Kidney epithelial cell (primary cell): ENCODE results near the gene HPS4. TPM values are rescaled to one million over a fixed set of nuclear protein-coding genes. Genes with fewer than 3 reads are reported as not detected.

ENCODE experiments used
- DNase-seq: peaks from one replicate; pipeline ENCODE4 v3.0.0-alpha.2; 2010; ENCODE audit warnings: low read depth
- H3K27me3 ChIP-seq: 2 replicates; pipeline ENCODE4 v1.6.0; 2011; ENCODE audit warnings: low read length; ENCODE audit not compliant: control insufficient read depth, insufficient read depth
- H3K36me3 ChIP-seq: 2 replicates; pipeline ENCODE4 v1.5.1; 2011; ENCODE audit warnings: low read length; ENCODE audit not compliant: control insufficient read depth, insufficient read depth
- H3K4me3 ChIP-seq: 2 replicates; pipeline ENCODE4 v1.5.1; 2011; ENCODE audit warnings: low read depth, mild to moderate bottlenecking, control low read depth, low read length
- CTCF ChIP-seq: IDR thresholded peaks from 2 replicates; pipeline ENCODE4 v1.5.1; 2011; ENCODE audit warnings: mild to moderate bottlenecking, moderate library complexity, low read length, control low read depth, inconsistent platforms; ENCODE audit not compliant: insufficient read depth, poor library complexity, severe bottlenecking
- total RNA-seq: library from RNA; depleted of rRNA; stranded (reverse); fragments of >200 nt; gene quantifications from 2 replicates; pipeline ENCODE4 v1.2.3, GENCODE V29; 2015

Gene HPS4
- total RNA-seq, 1 donor from 2014 or later, result 43.9 TPM

GRCh38 chr22:26448941-26449340 is 34.6 kb downstream of the HPS4 start:
- no peak for DNase-seq
- H3K27me3 ChIP-seq, result no peaks in the 10 kb centered on the region
- no peak overlapping the region for H3K4me3 ChIP-seq
- H3K36me3 ChIP-seq, result no peaks in the 10 kb centered on the region
- TF ChIP-seq CTCF, result no peak

- Histone ChIP-seq H3K27me3 (no peaks in the 10 kb centered on the region), H3K36me3 (no peaks in the 10 kb centered on the region), H3K4me3 (no peak overlapping the region)
- no peak for DNase-seq
- no peak for TF ChIP-seq CTCF
Measured at GRCh38 chr22:26448334-26448733, 35.2 kb downstream of the HPS4 start.

- Histone ChIP-seq H3K4me3 (no peak overlapping the region), H3K27me3 (no peaks in the 10 kb centered on the region), H3K36me3 (no peaks in the 10 kb centered on the region)
- TF ChIP-seq CTCF, result no peak
- DNase-seq, result no peak
Measured at GRCh38 chr22:26447584-26448329, 35.8 kb downstream of the HPS4 start.

GRCh38 chr22:26446808-26447515 is 36.6 kb downstream of the HPS4 start:
- no peak for DNase-seq
- TF ChIP-seq CTCF, result no peak
- Histone ChIP-seq H3K4me3 (no peak overlapping the region), H3K36me3 (no peaks in the 10 kb centered on the region), H3K27me3 (no peaks in the 10 kb centered on the region)

- no peak for DNase-seq
Measured at GRCh38 chr22:26445577-26446275, 37.9 kb downstream of the HPS4 start.

More at GRCh38 chr22:26445577-26446275, 37.9 kb downstream of the HPS4 start:
- Histone ChIP-seq H3K27me3 (no peaks in the 10 kb centered on the region), H3K4me3 (no peak overlapping the region), H3K36me3 (no peaks in the 10 kb centered on the region)
- no peak for TF ChIP-seq CTCF
